Measurements from ENCODE around the gene TRA2A. TPM values are rescaled to one million over a fixed set of nuclear protein-coding genes. Genes with fewer than 3 reads are reported as not detected.

The TRA2A gene
- polyA plus RNA-seq, 1 experiment: 29.3 TPM

- POLR2A ChIA-PET: no interaction called here
- Histone ChIP-seq H3K36me3 (ENCODE audit: control insufficient read depth, insufficient read depth, low read length) (no peaks in the 10 kb centered on the region), H3K4me3 (ENCODE audit: low read depth, low read length) (no peak overlapping the region), H3K27me3 (ENCODE audit: control insufficient read depth, insufficient read depth, low read length) (no peaks in the 10 kb centered on the region)
- TF ChIP-seq CTCF (IDR thresholded peaks at IDR 0.05; ENCODE audit: insufficient read depth, low read depth, low read length): no peak
- no peak for DNase-seq (ENCODE audit: low read depth)
- CTCF ChIA-PET: interaction anchor here (1.1 kb wide), 1 partner anchor 176 kb away, joined by 3 read pairs; no protein-coding TSS in a partner anchor
Measured at GRCh38 chr7:23456093-23456492, 75.7 kb downstream of the TRA2A start.

- ChIA-PET POLR2A (no interaction called here), CTCF (interaction anchor here (1.0 kb wide), 1 partner anchor 182 kb away, joined by 3 read pairs; no protein-coding TSS in a partner anchor)
- no peak for TF ChIP-seq CTCF (IDR thresholded peaks at IDR 0.05; ENCODE audit: insufficient read depth, low read depth, low read length)
- Histone ChIP-seq H3K27me3 (ENCODE audit: control insufficient read depth, insufficient read depth, low read length) (no peaks in the 10 kb centered on the region), H3K4me3 (ENCODE audit: low read depth, low read length) (no peak overlapping the region), H3K36me3 (ENCODE audit: control insufficient read depth, insufficient read depth, low read length) (no peaks in the 10 kb centered on the region)
- no peak for DNase-seq (ENCODE audit: low read depth)
Measured at GRCh38 chr7:23454881-23455526, 76.8 kb downstream of the TRA2A start.

Small RNA genes within 50 kb of the gene (small RNA-seq; reads per million reads assigned to genes)
- gene AC079780.1 (ENCODE audit: insufficient read length, low read depth, low replicate concordance): not detected
- gene RF00019 (ENCODE audit: insufficient read length, low read depth, low replicate concordance): not detected

Other genes starting within 250 kb of the TRA2A start
- gene MALSU1, start 232.6 kb downstream of the TRA2A start, polyA plus RNA-seq (2011; rRNA removed): 26.5 and 52.7 TPM in 2 replicates
- gene IGF2BP3, start 61.5 kb downstream of the TRA2A start, polyA plus RNA-seq (2011; rRNA removed): 13.4 and 14.4 TPM in 2 replicates
- 2.4 and 5.0 TPM in 2 replicates for gene CCDC126, start 65.4 kb upstream of the TRA2A start, polyA plus RNA-seq (2011; rRNA removed)
- gene FAM221A, start 148.2 kb upstream of the TRA2A start, polyA plus RNA-seq (2011; rRNA removed): 1.1 TPM in 2 replicates
- not detected in 2 replicates for gene STK31, start 178.2 kb upstream of the TRA2A start, polyA plus RNA-seq (2011; rRNA removed)